IMR-90 (cell line): Measurements from ENCODE around the gene APOE.

Experiments
- BHLHE40 ChIP-seq: fragments of 150-350 bp; IDR thresholded peaks from 2 replicates; pipeline ENCODE4 v1.6.1; 2016; ENCODE audit warnings: mild to moderate bottlenecking, low read depth, low read length
- CHD1 ChIP-seq: IDR thresholded peaks from 2 replicates; pipeline ENCODE4 v1.6.1; 2012; ENCODE audit warnings: low read depth, low read length, improper control_type of control experiment
- ELK1 ChIP-seq: fragments of 150-350 bp; IDR thresholded peaks from 2 replicates; pipeline ENCODE4 v1.6.1; 2016; ENCODE audit warnings: low read depth, mild to moderate bottlenecking, low read length, moderate library complexity, borderline replicate concordance
- FOS ChIP-seq: fragments of 150-350 bp; IDR thresholded peaks from 2 replicates; pipeline ENCODE4 v1.6.1; 2016; ENCODE audit warnings: low read depth, low read length
- MAZ ChIP-seq: IDR thresholded peaks from 2 replicates; pipeline ENCODE4 v1.6.1; 2012; ENCODE audit warnings: low read depth, mild to moderate bottlenecking, low read length, improper control_type of control experiment, moderate library complexity, borderline replicate concordance
- MXI1 ChIP-seq: IDR thresholded peaks from 2 replicates; pipeline ENCODE4 v1.6.1; 2012; ENCODE audit warnings: low read depth, mild to moderate bottlenecking, low read length, moderate library complexity, borderline replicate concordance
- NFE2L2 ChIP-seq: fragments of 150-350 bp; IDR thresholded peaks from 2 replicates; pipeline ENCODE4 v1.6.1; 2016; ENCODE audit warnings: low read depth, mild to moderate bottlenecking, low read length
- POLR2A ChIP-seq: IDR thresholded peaks from 2 replicates; pipeline ENCODE4 v1.6.1; 2012; ENCODE audit warnings: mild to moderate bottlenecking, low read depth, low read length
- RAD21 ChIP-seq: IDR thresholded peaks from 2 replicates; pipeline ENCODE4 v1.6.1; 2012; ENCODE audit warnings: low read length, improper control_type of control experiment
- RCOR1 ChIP-seq: IDR thresholded peaks from 2 replicates; pipeline ENCODE4 v1.6.1; 2012; ENCODE audit warnings: mild to moderate bottlenecking, low read length, improper control_type of control experiment; ENCODE audit not compliant: insufficient replicate concordance
- RFX5 ChIP-seq: IDR thresholded peaks from 2 replicates; pipeline ENCODE4 v1.8.0; 2012; ENCODE audit warnings: low read depth, mild to moderate bottlenecking, low read length, moderate library complexity
- TF ChIP-seq, protein P1 (sequence below): conservative IDR thresholded peaks from 2 replicates; pipeline ENCODE4 v1.5.1; 2012; ENCODE audit warnings: mild to moderate bottlenecking, low read depth, low read length, improper control_type of control experiment
- TF ChIP-seq, protein P2 (sequence below): fragments of 150-350 bp; IDR thresholded peaks from 2 replicates; pipeline ENCODE4 v1.6.1; 2017; ENCODE audit warnings: mild to moderate bottlenecking, antibody characterized with exemption, low read length, low read depth

DNA sequence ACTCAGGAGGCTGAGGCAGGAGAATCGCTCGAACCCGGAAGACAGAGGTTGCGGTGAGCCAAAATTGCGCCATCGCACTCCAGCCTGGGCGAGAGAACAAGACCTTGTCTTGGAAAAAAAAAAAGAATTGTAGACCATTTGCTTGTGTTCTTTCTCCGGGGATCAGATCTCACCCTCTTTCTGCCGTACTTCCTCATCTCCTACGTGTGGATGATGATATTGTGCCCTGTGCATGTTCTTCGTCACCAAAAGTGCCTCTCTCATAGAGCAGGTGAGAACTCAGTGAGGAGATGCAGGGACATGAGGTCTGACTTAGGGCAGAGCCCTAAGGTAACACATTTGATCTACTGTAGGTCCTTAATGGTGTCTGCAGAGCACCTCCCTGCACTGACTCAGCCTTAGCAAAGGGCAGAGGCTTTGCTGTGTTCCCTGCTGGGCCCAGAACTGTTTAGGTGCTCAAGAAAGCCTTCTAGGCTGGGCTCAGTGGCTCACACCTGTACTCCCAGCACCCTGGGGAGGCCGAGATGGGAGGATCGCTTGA lies 41.5 kb downstream of the APOE start:
- TF ChIP-seq RCOR1 (no peak), CHD1 (no peak), MAZ (no peak), POLR2A (no peak), FOS (no peak), RFX5 (no peak), BHLHE40 (no peak), MXI1 (no peak), NFE2L2 (no peak), RAD21 (no peak), ELK1 (no peak)
- TF ChIP-seq, protein P1, sequence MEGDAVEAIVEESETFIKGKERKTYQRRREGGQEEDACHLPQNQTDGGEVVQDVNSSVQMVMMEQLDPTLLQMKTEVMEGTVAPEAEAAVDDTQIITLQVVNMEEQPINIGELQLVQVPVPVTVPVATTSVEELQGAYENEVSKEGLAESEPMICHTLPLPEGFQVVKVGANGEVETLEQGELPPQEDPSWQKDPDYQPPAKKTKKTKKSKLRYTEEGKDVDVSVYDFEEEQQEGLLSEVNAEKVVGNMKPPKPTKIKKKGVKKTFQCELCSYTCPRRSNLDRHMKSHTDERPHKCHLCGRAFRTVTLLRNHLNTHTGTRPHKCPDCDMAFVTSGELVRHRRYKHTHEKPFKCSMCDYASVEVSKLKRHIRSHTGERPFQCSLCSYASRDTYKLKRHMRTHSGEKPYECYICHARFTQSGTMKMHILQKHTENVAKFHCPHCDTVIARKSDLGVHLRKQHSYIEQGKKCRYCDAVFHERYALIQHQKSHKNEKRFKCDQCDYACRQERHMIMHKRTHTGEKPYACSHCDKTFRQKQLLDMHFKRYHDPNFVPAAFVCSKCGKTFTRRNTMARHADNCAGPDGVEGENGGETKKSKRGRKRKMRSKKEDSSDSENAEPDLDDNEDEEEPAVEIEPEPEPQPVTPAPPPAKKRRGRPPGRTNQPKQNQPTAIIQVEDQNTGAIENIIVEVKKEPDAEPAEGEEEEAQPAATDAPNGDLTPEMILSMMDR, result no peak
- TF ChIP-seq, protein P2, sequence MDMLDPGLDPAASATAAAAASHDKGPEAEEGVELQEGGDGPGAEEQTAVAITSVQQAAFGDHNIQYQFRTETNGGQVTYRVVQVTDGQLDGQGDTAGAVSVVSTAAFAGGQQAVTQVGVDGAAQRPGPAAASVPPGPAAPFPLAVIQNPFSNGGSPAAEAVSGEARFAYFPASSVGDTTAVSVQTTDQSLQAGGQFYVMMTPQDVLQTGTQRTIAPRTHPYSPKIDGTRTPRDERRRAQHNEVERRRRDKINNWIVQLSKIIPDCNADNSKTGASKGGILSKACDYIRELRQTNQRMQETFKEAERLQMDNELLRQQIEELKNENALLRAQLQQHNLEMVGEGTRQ, result no peak
